MCF 10A (cell line): ENCODE data around the gene FAF2. TPM values are rescaled to one million over a fixed set of nuclear protein-coding genes. Genes with fewer than 3 reads are reported as not detected.

Experiments used
- BruUV-seq: library from RNA; stranded (reverse); fragments of 400-500 nt; replicated peaks from 2 replicates; lab custom pipeline; 2021; lab: Mats Ljungman, UMichigan
- CTCF ChIA-PET: fragments of 300-600 bp; sonication (Branson Sonifier 250); formaldehyde crosslinking; extraction: SDS; loops from one replicate; lab custom pipeline; 2021; ENCODE audit warnings: antibody characterized with exemption, inconsistent platforms; lab: Yijun Ruan, JAX
- POLR2A ChIA-PET: fragments of 300-600, 350-650 bp; sonication (Branson Sonifier 250); formaldehyde crosslinking; extraction: SDS; loops from one replicate; lab custom pipeline; 2020; ENCODE audit warnings: antibody characterized with exemption, inconsistent platforms; lab: Yijun Ruan, JAX
- DNase-seq: peaks from one replicate; pipeline ENCODE4 v3.0.0-alpha.2; 2018; ENCODE audit not compliant: unreplicated experiment
- H3K27ac Mint-ChIP-seq: one replicate; pipeline ENCODE4 v1.8.0; 2022; ENCODE audit warnings: mild to moderate bottlenecking, low read depth, mixed read lengths; ENCODE audit not compliant: unreplicated experiment
- H3K27me3 Mint-ChIP-seq: one replicate; pipeline ENCODE4 v1.8.0; 2022; ENCODE audit warnings: mixed read lengths; ENCODE audit not compliant: insufficient read depth, unreplicated experiment
- H3K36me3 Mint-ChIP-seq: one replicate; pipeline ENCODE4 v1.8.0; 2022; ENCODE audit warnings: mild to moderate bottlenecking, moderate library complexity, mixed read lengths; ENCODE audit not compliant: insufficient read depth, unreplicated experiment
- H3K4me1 Mint-ChIP-seq: one replicate; pipeline ENCODE4 v1.8.0; 2022; ENCODE audit warnings: mixed read lengths; ENCODE audit not compliant: insufficient read depth, unreplicated experiment
- H3K4me3 Mint-ChIP-seq: one replicate; pipeline ENCODE4 v1.8.0; 2022; ENCODE audit warnings: mild to moderate bottlenecking, moderate library complexity, mixed read lengths; ENCODE audit not compliant: unreplicated experiment
- H3K9me3 Mint-ChIP-seq: one replicate; pipeline ENCODE4 v1.8.0; 2022; ENCODE audit warnings: mixed read lengths; ENCODE audit not compliant: unreplicated experiment
- intact Hi-C: fragments of 100-400 bp; cut with micrococcal nuclease; formaldehyde crosslinking; loops from 2 replicates; pipeline ENCODE4 v1.14.1; 2022
- total RNA-seq: library from RNA; stranded (reverse); gene quantifications from 2 replicates; pipeline ENCODE4 v1.2.3, GENCODE V29; 2022
- TF ChIP-seq, protein P1 (sequence below): fragments of 200-600 bp; IDR thresholded peaks from one replicate; pipeline ENCODE4 v1.8.0; 2022; ENCODE audit warnings: antibody characterized with exemption, mild to moderate bottlenecking; ENCODE audit not compliant: unreplicated experiment

Gene FAF2
- total RNA-seq, 1 experiment from 2014 or later, result 78.3 TPM

DNA sequence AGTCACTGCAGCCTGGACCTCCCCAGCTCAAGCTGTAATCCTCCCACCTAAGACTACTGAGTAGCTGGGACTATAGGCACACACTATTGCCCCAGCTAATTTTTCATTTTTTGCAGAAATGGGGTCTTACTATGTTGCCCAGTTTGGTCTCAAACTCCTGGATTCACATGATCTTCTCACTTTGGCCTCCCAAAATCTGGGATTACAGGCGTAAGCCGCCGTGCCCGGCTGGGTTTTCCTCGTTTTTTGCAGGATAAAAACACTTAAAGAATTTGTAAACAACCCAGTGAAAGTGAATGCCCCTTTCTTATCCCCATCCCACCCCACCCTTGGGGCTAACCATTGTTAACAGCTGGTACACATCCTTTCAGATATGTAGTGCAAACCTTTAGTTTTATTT is 39.6 kb upstream of the FAF2 start:
- TF ChIP-seq, protein P1, sequence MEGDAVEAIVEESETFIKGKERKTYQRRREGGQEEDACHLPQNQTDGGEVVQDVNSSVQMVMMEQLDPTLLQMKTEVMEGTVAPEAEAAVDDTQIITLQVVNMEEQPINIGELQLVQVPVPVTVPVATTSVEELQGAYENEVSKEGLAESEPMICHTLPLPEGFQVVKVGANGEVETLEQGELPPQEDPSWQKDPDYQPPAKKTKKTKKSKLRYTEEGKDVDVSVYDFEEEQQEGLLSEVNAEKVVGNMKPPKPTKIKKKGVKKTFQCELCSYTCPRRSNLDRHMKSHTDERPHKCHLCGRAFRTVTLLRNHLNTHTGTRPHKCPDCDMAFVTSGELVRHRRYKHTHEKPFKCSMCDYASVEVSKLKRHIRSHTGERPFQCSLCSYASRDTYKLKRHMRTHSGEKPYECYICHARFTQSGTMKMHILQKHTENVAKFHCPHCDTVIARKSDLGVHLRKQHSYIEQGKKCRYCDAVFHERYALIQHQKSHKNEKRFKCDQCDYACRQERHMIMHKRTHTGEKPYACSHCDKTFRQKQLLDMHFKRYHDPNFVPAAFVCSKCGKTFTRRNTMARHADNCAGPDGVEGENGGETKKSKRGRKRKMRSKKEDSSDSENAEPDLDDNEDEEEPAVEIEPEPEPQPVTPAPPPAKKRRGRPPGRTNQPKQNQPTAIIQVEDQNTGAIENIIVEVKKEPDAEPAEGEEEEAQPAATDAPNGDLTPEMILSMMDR, result no peak
- H3K9me3 Mint-ChIP-seq, result no peaks in the 10 kb centered on the region
- BruUV-seq, result no TSS peak
- no peaks in the 10 kb centered on the region for H3K27me3 Mint-ChIP-seq
- ChIA-PET POLR2A (interaction anchor here (0.6 to 11.3 kb wide), 3 partner anchors 20 to 214 kb away, joined by 3 to 110 read pairs (median 8); partner anchors contain the start of genes FAF2, HIGD2A and NOP16), CTCF (interaction anchor here (0.6 to 1.5 kb wide), 4 partner anchors 9 to 200 kb away, joined by 3 to 5 read pairs (median 4); no protein-coding TSS in a partner anchor)
- peaks cover 39% of the 10 kb centered on the region for H3K4me1 Mint-ChIP-seq
- intact Hi-C loops, result no loop called here
- H3K4me3 Mint-ChIP-seq, result no peak overlapping the region
- no peak for DNase-seq
- H3K27ac Mint-ChIP-seq, result no peak overlapping the region
- peaks cover 73% of the 10 kb centered on the region for H3K36me3 Mint-ChIP-seq

DNA sequence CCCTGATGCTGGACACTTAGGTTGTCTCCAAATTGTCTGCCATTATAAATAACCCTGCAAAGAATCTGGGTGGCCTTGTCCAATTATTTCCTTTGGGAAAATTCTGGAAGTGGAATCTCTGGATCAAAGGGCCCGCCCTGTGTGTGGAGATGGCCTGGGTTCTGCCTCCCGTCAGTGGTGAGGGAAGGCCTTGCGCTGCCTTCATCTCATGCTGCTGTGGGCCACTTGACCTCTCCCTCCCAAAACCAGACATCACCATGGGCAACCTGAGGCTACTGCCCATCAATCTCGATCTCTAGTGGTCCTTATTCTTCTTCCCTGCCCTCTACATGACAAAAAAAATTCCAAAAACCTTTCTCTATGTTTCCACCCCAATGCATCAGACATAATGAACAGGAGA is 38.4 kb upstream of the FAF2 start:
- peaks cover 50% of the 10 kb centered on the region for H3K4me1 Mint-ChIP-seq
- H3K4me3 Mint-ChIP-seq, result no peak overlapping the region
- no peaks in the 10 kb centered on the region for H3K27me3 Mint-ChIP-seq
- peak overlapping the region; percentile 73 for H3K27ac Mint-ChIP-seq
- no TSS peak for BruUV-seq
- intact Hi-C loops, result no loop called here
- CTCF ChIA-PET, result interaction anchor here (0.6 to 2.2 kb wide), 6 partner anchors 8 to 994 kb away, joined by 3 to 8 read pairs (median 5); partner anchors contain the start of gene FAF2
- DNase-seq, result no peak
- H3K36me3 Mint-ChIP-seq, result peaks cover 71% of the 10 kb centered on the region
- TF ChIP-seq, protein P1, result no peak
- no peaks in the 10 kb centered on the region for H3K9me3 Mint-ChIP-seq
- POLR2A ChIA-PET, result interaction anchor here (1.0 to 11.3 kb wide), 6 partner anchors 10 to 237 kb away, joined by 3 to 110 read pairs (median 7); partner anchors contain the start of genes FAF2, HIGD2A, KIAA1191 and NOP16

DNA sequence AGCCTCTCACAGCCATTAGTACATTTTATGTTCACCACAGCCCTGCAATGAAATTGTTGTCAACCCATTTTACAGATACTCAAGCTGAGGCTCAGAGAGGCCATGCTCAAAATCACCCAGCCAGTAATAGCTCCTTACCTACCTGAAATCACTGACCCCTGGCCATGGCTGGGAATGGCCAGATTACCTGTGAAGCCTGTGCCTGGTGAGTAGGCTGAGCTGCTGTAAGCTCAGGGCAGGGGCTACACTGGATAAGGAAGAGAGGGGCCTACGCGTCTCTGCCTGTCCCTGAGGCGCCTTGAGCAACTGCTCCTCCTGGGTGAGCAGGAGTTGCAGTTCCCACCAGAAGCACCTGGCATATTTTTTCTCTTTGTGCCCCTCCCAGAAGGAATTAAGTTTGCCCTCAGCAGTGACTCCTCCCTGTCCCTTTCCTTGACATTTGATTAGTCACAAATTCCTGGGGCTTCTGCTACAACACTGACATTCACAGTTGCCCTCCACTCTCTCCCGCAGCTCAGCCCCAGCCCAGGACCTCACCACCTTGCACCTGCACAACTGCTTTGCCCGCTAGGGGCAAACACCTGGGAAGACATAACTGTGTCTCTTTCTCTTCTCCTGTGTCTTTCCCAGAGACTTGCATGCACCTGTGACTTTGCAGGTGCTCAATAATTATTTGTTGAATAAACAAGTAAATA is 37.6 kb upstream of the FAF2 start:
- POLR2A ChIA-PET, result interaction anchor here (0.6 to 11.3 kb wide), 9 partner anchors 10 to 1037 kb away, joined by 3 to 110 read pairs (median 4); partner anchors contain the start of genes FAF2, HIGD2A, KIAA1191 and NOP16
- CTCF ChIA-PET, result interaction anchor here (0.5 to 2.2 kb wide), 10 partner anchors 9 to 993 kb away, joined by 3 to 8 read pairs (median 4); partner anchors contain the start of gene FAF2
- peak; percentile 45 for DNase-seq
- BruUV-seq, result no TSS peak
- H3K36me3 Mint-ChIP-seq, result peaks cover 62% of the 10 kb centered on the region
- H3K27me3 Mint-ChIP-seq, result no peaks in the 10 kb centered on the region
- H3K4me1 Mint-ChIP-seq, result peaks cover 58% of the 10 kb centered on the region
- TF ChIP-seq, protein P1, result peak; percentile 17
- H3K4me3 Mint-ChIP-seq, result peak overlapping the region; percentile 83
- peak overlapping the region; percentile 73 for H3K27ac Mint-ChIP-seq
- intact Hi-C loops, result no loop called here
- no peaks in the 10 kb centered on the region for H3K9me3 Mint-ChIP-seq
